HL-60 (cell line): ENCODE results near the gene PRKAR1B.

ENCODE experiments used
- GABPA ChIP-seq: IDR thresholded peaks from 2 replicates; pipeline ENCODE4 v1.6.1; 2012; ENCODE audit warnings: low read depth
- POLR2AphosphoS5 ChIP-seq: IDR thresholded peaks from 2 replicates; pipeline ENCODE4 v1.6.1; 2012; ENCODE audit warnings: low read depth
- SPI1 ChIP-seq: IDR thresholded peaks from 2 replicates; pipeline ENCODE4 v1.6.1; 2012; ENCODE audit warnings: low read depth, mild to moderate bottlenecking, borderline replicate concordance
- TF ChIP-seq, protein P1 (sequence below): IDR thresholded peaks from one replicate; pipeline ENCODE4 v1.5.1; 2011; ENCODE audit warnings: low read length, control low read depth, inconsistent platforms; ENCODE audit not compliant: insufficient read depth
- TF ChIP-seq, protein P2 (sequence below): IDR thresholded peaks from 2 replicates; pipeline ENCODE4 v1.6.1; 2012; ENCODE audit warnings: low read depth; ENCODE audit not compliant: insufficient replicate concordance

- TF ChIP-seq, protein P1, sequence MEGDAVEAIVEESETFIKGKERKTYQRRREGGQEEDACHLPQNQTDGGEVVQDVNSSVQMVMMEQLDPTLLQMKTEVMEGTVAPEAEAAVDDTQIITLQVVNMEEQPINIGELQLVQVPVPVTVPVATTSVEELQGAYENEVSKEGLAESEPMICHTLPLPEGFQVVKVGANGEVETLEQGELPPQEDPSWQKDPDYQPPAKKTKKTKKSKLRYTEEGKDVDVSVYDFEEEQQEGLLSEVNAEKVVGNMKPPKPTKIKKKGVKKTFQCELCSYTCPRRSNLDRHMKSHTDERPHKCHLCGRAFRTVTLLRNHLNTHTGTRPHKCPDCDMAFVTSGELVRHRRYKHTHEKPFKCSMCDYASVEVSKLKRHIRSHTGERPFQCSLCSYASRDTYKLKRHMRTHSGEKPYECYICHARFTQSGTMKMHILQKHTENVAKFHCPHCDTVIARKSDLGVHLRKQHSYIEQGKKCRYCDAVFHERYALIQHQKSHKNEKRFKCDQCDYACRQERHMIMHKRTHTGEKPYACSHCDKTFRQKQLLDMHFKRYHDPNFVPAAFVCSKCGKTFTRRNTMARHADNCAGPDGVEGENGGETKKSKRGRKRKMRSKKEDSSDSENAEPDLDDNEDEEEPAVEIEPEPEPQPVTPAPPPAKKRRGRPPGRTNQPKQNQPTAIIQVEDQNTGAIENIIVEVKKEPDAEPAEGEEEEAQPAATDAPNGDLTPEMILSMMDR = no peak
- TF ChIP-seq, protein P2, sequence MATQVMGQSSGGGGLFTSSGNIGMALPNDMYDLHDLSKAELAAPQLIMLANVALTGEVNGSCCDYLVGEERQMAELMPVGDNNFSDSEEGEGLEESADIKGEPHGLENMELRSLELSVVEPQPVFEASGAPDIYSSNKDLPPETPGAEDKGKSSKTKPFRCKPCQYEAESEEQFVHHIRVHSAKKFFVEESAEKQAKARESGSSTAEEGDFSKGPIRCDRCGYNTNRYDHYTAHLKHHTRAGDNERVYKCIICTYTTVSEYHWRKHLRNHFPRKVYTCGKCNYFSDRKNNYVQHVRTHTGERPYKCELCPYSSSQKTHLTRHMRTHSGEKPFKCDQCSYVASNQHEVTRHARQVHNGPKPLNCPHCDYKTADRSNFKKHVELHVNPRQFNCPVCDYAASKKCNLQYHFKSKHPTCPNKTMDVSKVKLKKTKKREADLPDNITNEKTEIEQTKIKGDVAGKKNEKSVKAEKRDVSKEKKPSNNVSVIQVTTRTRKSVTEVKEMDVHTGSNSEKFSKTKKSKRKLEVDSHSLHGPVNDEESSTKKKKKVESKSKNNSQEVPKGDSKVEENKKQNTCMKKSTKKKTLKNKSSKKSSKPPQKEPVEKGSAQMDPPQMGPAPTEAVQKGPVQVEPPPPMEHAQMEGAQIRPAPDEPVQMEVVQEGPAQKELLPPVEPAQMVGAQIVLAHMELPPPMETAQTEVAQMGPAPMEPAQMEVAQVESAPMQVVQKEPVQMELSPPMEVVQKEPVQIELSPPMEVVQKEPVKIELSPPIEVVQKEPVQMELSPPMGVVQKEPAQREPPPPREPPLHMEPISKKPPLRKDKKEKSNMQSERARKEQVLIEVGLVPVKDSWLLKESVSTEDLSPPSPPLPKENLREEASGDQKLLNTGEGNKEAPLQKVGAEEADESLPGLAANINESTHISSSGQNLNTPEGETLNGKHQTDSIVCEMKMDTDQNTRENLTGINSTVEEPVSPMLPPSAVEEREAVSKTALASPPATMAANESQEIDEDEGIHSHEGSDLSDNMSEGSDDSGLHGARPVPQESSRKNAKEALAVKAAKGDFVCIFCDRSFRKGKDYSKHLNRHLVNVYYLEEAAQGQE = no peak
- no peak for TF ChIP-seq POLR2AphosphoS5
- TF ChIP-seq GABPA = no peak
- no peak for TF ChIP-seq SPI1
Measured at GRCh38 chr7:567305-567883, 159.7 kb downstream of the PRKAR1B start.
